Activated CD4-positive, alpha-beta T cell treated with anti-CD3 and anti-CD28 coated beads, Interleukin-2, amount 10 ng/mL, durations not matched to agents 7 days and 5 days (primary cell): Measurements from ENCODE around the gene BARX2. TPM values are rescaled to one million over a fixed set of nuclear protein-coding genes. Genes with fewer than 3 reads are reported as not detected.

Experiments
- CTCF ChIA-PET: fragments of 350-600 bp; sonication (Branson Sonifier 250); formaldehyde crosslinking; loops from one replicate; lab custom pipeline; 2021; ENCODE audit warnings: antibody characterized with exemption; lab: Charles Lee
- POLR2A ChIA-PET: fragments of 350-600 bp; sonication (Branson Sonifier 250); formaldehyde crosslinking; loops from one replicate; lab custom pipeline; 2021; ENCODE audit warnings: antibody characterized with exemption; lab: Charles Lee
- DNase-seq: peaks from one replicate; pipeline ENCODE4 v3.0.0-alpha.2; 2020
- H3K27ac Mint-ChIP-seq: one replicate; pipeline ENCODE4 v1.8.0; 2021; ENCODE audit warnings: mild to moderate bottlenecking, moderate library complexity, mixed read lengths
- H3K27me3 Mint-ChIP-seq: one replicate; pipeline ENCODE4 v1.8.0; 2021; ENCODE audit warnings: mixed read lengths
- H3K36me3 Mint-ChIP-seq: one replicate; pipeline ENCODE4 v1.8.0; 2021; ENCODE audit warnings: low read depth, mixed read lengths
- H3K4me1 Mint-ChIP-seq: one replicate; pipeline ENCODE4 v1.8.0; 2021; ENCODE audit warnings: mixed read lengths
- H3K4me3 Mint-ChIP-seq: one replicate; pipeline ENCODE4 v1.8.0; 2021; ENCODE audit warnings: mild to moderate bottlenecking, moderate library complexity, mixed read lengths
- H3K9me3 Mint-ChIP-seq: one replicate; pipeline ENCODE4 v1.8.0; 2021; ENCODE audit warnings: mixed read lengths
- total RNA-seq, 2 experiments: library from RNA; stranded (reverse); gene quantifications; one replicate each; pipeline ENCODE4 v1.2.3, GENCODE V29; 2021

The BARX2 gene
- total RNA-seq, 2 experiments from 2014 or later = not detected

DNA sequence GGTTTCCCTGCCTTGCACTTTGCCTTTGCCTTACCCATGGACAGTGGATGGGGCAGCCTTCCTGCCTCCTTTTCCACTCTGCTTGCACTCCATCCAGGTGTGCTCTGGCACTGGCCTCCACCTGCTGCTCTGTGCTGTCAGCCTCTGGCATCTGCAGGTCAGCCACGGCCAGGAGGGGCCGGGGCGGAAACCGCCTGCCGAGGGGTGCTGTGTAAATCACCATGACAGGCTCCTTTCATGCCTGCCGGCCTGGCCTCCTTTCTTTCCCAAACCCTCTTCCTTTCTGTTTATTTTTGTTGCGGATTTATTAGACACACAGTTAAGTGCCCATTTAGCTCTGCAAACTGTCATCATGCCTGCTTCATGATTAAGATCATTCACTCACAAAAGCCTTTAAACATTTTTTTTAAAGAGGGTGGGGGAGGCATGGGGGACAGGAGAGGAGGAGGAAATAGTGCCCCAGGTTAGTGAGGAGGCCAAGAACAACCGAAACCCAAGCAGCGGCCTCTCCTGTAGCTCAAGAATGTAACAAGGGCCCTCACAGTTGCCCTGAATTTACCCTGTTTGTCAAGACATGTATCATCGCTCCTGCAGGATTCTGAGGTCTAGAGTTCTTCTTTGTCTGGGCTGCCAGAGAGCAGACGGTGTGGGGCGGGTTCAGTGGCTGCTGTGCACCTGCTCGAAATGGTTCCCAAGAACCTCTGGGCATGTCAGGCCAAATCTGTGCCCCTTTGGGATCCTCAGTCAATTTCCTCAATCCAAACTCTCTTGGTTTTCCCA, 83.3 kb downstream of the BARX2 start:
- H3K4me3 Mint-ChIP-seq = no peak overlapping the region
- H3K9me3 Mint-ChIP-seq = peaks cover 3% of the 10 kb centered on the region
- no peak for DNase-seq
- no peaks in the 10 kb centered on the region for H3K27me3 Mint-ChIP-seq
- CTCF ChIA-PET = no interaction called here
- POLR2A ChIA-PET = no interaction called here
- no peaks in the 10 kb centered on the region for H3K36me3 Mint-ChIP-seq
- H3K27ac Mint-ChIP-seq = no peak overlapping the region
- no peaks in the 10 kb centered on the region for H3K4me1 Mint-ChIP-seq

GRCh38 chr11:129460714-129461113, 85.1 kb downstream of the BARX2 start:
- no peak for DNase-seq

GRCh38 chr11:129484068-129484467, 108.4 kb downstream of the BARX2 start:
- no peaks in the 10 kb centered on the region for H3K4me1 Mint-ChIP-seq
- no peak overlapping the region for H3K27ac Mint-ChIP-seq
- no peak overlapping the region for H3K4me3 Mint-ChIP-seq
- H3K27me3 Mint-ChIP-seq = peaks cover 2% of the 10 kb centered on the region
- no peak for DNase-seq
- POLR2A ChIA-PET = no interaction called here
- H3K36me3 Mint-ChIP-seq = no peaks in the 10 kb centered on the region
- no peaks in the 10 kb centered on the region for H3K9me3 Mint-ChIP-seq
- CTCF ChIA-PET = no interaction called here

More at GRCh38 chr11:129460714-129461113, 85.1 kb downstream of the BARX2 start:
- no peak overlapping the region for H3K27ac Mint-ChIP-seq
- H3K4me3 Mint-ChIP-seq = no peak overlapping the region
- ChIA-PET POLR2A (no interaction called here), CTCF (no interaction called here)
- H3K36me3 Mint-ChIP-seq = no peaks in the 10 kb centered on the region
- peaks cover 3% of the 10 kb centered on the region for H3K9me3 Mint-ChIP-seq
- H3K4me1 Mint-ChIP-seq = no peaks in the 10 kb centered on the region
- H3K27me3 Mint-ChIP-seq = peaks cover 5% of the 10 kb centered on the region

GRCh38 chr11:129489249-129489648, 113.6 kb downstream of the BARX2 start:
- no peak for DNase-seq
- CTCF ChIA-PET = no interaction called here
- no peaks in the 10 kb centered on the region for H3K4me1 Mint-ChIP-seq
- H3K27me3 Mint-ChIP-seq = peaks cover 5% of the 10 kb centered on the region
- no peaks in the 10 kb centered on the region for H3K9me3 Mint-ChIP-seq
- no peaks in the 10 kb centered on the region for H3K36me3 Mint-ChIP-seq
- no peak overlapping the region for H3K4me3 Mint-ChIP-seq
- H3K27ac Mint-ChIP-seq = no peak overlapping the region
- POLR2A ChIA-PET = no interaction called here

DNA sequence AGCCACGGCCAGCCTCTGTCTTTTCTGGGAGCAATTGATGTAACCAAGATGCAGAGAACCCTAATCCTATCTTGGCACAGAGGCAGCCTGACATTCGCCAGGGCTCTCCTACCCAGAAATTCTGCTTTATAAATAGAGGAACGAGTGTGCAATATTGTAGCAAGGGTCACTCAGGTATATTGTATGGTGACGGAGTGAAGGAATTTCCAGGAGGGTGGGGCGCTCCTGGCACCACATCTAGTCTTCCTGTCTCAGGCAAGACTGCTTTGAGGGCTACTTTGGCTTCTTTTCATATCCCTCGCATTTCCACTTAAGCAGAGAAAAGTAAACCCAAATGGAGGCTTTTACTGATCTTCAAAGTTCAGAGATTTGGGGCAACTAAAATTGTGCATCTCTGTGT, 114.4 kb downstream of the BARX2 start:
- POLR2A ChIA-PET = no interaction called here
- Mint-ChIP-seq H3K36me3 (no peaks in the 10 kb centered on the region), H3K4me1 (no peaks in the 10 kb centered on the region)

DNA sequence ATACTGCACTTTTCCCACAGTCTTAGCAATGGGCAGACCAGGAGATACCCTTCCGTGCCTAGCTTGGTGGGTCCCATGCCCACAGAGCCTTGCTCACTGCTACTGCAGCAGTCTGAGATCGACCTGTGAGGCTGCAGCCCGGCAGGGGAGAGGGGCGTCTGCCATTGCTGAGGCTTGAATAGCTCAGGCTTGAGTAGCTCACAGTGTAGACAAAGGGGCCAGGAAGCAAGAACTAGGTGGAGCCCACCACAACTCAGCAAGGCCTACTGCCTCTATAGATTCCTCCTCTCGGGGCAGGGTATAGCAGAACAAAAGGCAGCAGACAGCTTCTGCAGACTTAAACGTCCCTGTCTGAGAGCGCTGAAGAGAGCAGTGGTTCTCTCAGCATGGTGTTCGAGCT, 118.1 kb downstream of the BARX2 start:
- Mint-ChIP-seq H3K27me3 (peaks cover 2% of the 10 kb centered on the region), H3K4me3 (no peak overlapping the region), H3K4me1 (no peaks in the 10 kb centered on the region), H3K9me3 (no peaks in the 10 kb centered on the region), H3K36me3 (no peaks in the 10 kb centered on the region), H3K27ac (no peak overlapping the region)
- ChIA-PET POLR2A (no interaction called here), CTCF (no interaction called here)
- no peak for DNase-seq

More for the DNA sequence above, 114.4 kb downstream of the BARX2 start:
- Mint-ChIP-seq H3K27ac (no peak overlapping the region), H3K4me3 (no peak overlapping the region), H3K9me3 (no peaks in the 10 kb centered on the region), H3K27me3 (peaks cover 5% of the 10 kb centered on the region)
- no peak for DNase-seq
- CTCF ChIA-PET = no interaction called here

Other genes starting within 250 kb of the BARX2 start
- 1 to 10 TPM; 4.8 to 5.1 TPM for gene ARHGAP32, start 183.5 kb upstream of the BARX2 start, total RNA-seq